ACC112 (cell line): ENCODE data around the gene NID2.

Source experiments
- H2AFZ ChIP-seq: fragments of 200-600 bp; sonication (generic); one replicate; pipeline ENCODE4 v1.6.0; 2017; ENCODE audit warnings: antibody characterized with exemption, low read length; ENCODE audit not compliant: unreplicated experiment
- H3K27ac ChIP-seq: fragments of 200-600 bp; sonication (generic); 2 replicates; pipeline ENCODE4 v1.5.1; 2014; ENCODE audit warnings: low read depth, mild to moderate bottlenecking, antibody characterized with exemption, low read length, moderate library complexity
- H3K27me3 ChIP-seq: fragments of 200-600 bp; sonication (generic); 2 replicates; pipeline ENCODE4 v1.6.1; 2014; ENCODE audit warnings: mild to moderate bottlenecking, antibody characterized with exemption, low read length, moderate library complexity, mixed read lengths; ENCODE audit not compliant: insufficient read depth
- H3K36me3 ChIP-seq: fragments of 200-600 bp; sonication (generic); 2 replicates; pipeline ENCODE4 v1.6.1; 2016; ENCODE audit warnings: mild to moderate bottlenecking, antibody characterized with exemption, low read length, moderate library complexity, mixed read lengths; ENCODE audit not compliant: insufficient read depth
- H3K4me1 ChIP-seq: fragments of 200-600 bp; sonication (generic); one replicate; pipeline ENCODE4 v1.6.1; 2016; ENCODE audit warnings: low read length, mixed read lengths; ENCODE audit not compliant: insufficient read depth, unreplicated experiment, control insufficient read depth
- H3K4me3 ChIP-seq: fragments of 200-600 bp; sonication (generic); 2 replicates; pipeline ENCODE4 v1.5.1; 2014; ENCODE audit warnings: mild to moderate bottlenecking, low read depth, low read length
- H3K79me2 ChIP-seq: fragments of 200-600 bp; sonication (generic); one replicate; pipeline ENCODE4 v1.6.0; 2016; ENCODE audit warnings: low read length; ENCODE audit not compliant: control insufficient read depth, unreplicated experiment, insufficient read depth

The NID2 gene

DNA sequence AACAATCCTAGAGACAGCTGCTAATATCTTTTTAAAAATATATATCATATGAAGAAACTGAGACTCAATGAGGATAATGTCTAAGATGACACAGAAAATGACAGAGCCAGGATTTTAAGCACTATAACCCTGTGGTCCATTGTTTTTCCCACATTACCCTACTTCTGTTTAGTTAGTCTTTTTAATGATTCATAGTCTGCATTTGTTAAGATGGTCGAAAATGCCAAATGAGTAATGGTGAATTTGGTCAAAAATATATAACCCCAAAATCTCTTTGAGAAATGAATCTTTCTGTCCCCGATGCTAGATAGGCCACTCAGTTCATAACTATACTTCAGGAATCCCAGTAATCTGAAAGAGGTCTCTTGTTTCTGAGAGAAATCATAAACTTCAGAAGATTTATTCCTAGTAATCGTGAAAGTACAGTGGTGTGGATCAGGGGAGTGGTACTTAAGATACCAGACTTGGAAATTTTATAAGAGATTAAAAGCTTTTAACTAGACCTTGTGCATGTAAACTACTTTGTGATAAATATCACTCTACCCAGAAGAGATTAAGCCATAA lies 68.8 kb downstream of the NID2 start:
- peaks cover 64% of the 10 kb centered on the region for H3K36me3 ChIP-seq
- peaks cover 37% of the 10 kb centered on the region for H3K79me2 ChIP-seq
- no peaks in the 10 kb centered on the region for H3K27me3 ChIP-seq
- H3K4me1 ChIP-seq, result peaks cover 71% of the 10 kb centered on the region
- H3K27ac ChIP-seq, result peak overlapping the region; percentile 98
- H3K4me3 ChIP-seq, result no peak overlapping the region
- no peak overlapping the region for H2AFZ ChIP-seq

- peak overlapping the region; percentile 98 for H3K27ac ChIP-seq
- peak overlapping the region; percentile 19; the same call in 1 of the 2 replicates for H3K4me3 ChIP-seq
- H2AFZ ChIP-seq, result no peak overlapping the region
- H3K79me2 ChIP-seq, result peaks cover 39% of the 10 kb centered on the region
- peaks cover 62% of the 10 kb centered on the region for H3K36me3 ChIP-seq
- H3K27me3 ChIP-seq, result no peaks in the 10 kb centered on the region
- H3K4me1 ChIP-seq, result peaks cover 61% of the 10 kb centered on the region
These were observed 69.8 kb downstream of the NID2 start for GRCh38 chr14:51999084-51999483.

DNA sequence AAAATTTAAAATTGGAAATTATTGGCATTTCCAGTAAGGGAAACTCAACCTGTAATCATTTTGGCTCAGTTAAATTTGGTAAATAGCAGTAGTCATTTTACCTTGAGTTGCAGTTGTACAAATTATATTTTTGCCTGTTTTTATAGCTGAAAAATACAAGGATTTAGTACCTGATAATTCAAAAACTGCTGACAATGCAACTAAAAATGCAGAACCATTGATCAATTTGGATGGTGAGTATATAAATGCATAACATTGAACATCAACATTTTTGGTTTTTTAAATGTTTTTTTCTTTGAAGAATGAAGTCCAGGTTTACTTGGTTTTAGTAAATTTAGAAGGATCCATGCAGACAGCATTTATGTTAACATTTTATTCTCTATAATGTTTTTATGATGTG lies 70.5 kb downstream of the NID2 start:
- peak overlapping the region; percentile 98 for H3K27ac ChIP-seq
- peaks cover 45% of the 10 kb centered on the region for H3K79me2 ChIP-seq
- H2AFZ ChIP-seq, result no peak overlapping the region
- H3K36me3 ChIP-seq, result peaks cover 65% of the 10 kb centered on the region
- H3K27me3 ChIP-seq, result no peaks in the 10 kb centered on the region
- H3K4me3 ChIP-seq, result 0 out of 2 replicates have a peak overlapping the region, but pooled peaks have one; percentile 19
- H3K4me1 ChIP-seq, result peaks cover 61% of the 10 kb centered on the region

DNA sequence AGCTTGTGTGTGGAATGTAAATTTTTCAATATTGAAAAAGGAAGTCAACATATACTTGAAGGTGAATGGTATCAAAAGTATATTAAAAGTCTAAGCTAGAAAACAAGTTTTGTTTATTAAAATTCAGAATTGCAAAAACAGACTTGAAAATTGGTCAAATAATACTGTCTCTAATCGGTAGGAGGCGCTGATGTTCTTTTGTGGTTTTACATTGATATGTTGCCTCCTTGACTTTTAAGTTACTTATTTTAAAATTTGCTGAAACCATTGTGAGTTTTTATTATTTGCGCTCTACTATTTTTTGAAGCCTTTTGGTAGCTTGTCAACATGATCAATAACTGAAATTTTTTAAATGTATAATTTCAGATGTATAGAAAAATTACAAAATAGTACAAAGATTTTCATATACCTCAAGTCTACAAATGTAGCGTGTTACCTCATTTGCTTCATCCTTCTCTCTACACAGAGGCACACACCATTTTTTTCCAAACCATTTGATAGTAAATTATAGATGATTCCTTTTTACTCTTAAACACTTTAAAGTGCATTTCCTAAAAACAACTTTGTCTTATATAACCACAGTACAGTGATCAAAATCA lies 72.6 kb downstream of the NID2 start:
- peaks cover 51% of the 10 kb centered on the region for H3K79me2 ChIP-seq
- H2AFZ ChIP-seq, result no peak overlapping the region
- H3K36me3 ChIP-seq, result peaks cover 60% of the 10 kb centered on the region
- H3K27ac ChIP-seq, result peak overlapping the region; percentile 98
- H3K4me1 ChIP-seq, result peaks cover 54% of the 10 kb centered on the region
- no peaks in the 10 kb centered on the region for H3K27me3 ChIP-seq
- no peak overlapping the region for H3K4me3 ChIP-seq

DNA sequence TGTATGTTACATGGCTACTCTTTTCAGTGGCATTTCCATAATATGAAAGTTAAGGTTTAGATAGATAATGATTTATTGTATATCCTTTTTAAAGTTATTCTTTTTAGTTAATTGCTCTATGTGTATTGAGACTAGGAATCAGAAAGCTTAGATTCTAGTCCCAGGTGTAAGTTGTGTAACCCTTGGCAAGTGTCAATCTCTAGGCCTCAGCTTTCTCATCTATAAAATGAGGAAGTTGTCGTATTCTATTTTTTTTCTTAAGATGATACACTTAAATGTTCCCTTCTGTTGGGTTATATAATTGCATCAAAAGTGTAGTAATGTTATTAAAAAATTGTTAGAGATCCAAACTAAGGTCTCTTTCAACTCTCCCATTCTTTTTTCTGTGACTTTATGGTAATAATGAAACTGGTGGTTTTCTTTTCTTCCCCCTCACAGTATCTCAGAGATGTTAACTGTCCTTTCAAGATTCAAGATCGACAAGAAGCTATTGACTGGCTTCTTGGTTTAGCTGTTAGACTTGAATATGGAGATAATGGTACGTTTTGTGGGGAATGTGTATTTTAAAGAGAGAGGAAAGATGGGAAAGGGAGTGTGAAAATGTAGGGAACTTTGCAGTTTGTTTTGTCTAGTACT lies 75.5 kb downstream of the NID2 start:
- Histone ChIP-seq H3K4me1 (peaks cover 41% of the 10 kb centered on the region), H3K4me3 (no peak overlapping the region; the same call in 1 of the 2 replicates), H3K36me3 (peaks cover 51% of the 10 kb centered on the region), H3K27ac (peak overlapping the region; percentile 37), H2AFZ (no peak overlapping the region), H3K79me2 (peaks cover 63% of the 10 kb centered on the region), H3K27me3 (no peaks in the 10 kb centered on the region)

DNA sequence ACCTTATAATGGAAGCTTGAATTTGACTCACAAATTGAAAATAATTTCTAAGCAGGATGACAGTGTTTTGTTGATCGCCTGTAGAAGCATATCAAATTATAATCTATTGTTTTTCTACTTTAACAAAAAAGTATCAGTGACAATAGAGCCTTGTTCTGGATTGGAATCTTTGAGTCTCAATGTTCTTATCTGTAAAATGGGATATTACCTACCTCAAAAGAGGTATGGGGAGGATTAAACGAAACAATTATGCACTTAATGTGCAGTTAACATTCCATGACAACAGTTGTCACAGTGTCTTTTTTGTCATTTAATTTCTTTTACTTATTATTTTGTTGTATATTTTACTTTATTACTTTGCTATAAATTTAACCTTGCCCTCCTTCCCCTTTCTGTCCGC lies 78.4 kb downstream of the NID2 start:
- Histone ChIP-seq H3K36me3 (peaks cover 33% of the 10 kb centered on the region), H3K4me3 (peak overlapping the region; percentile 82), H3K27me3 (no peaks in the 10 kb centered on the region), H3K4me1 (peaks cover 30% of the 10 kb centered on the region), H3K79me2 (peaks cover 47% of the 10 kb centered on the region), H3K27ac (no peak overlapping the region), H2AFZ (no peak overlapping the region)

GRCh38 chr14:51989293-51990234 lies 79.3 kb downstream of the NID2 start, which contains the start of gene RTRAF:
Gene RTRAF (plus strand): TSS chr14:51989546. CDS start chr14:51989640, 94 bp downstream.
- Histone ChIP-seq H2AFZ (peak within 1 kb of the TSS; percentile 91), H3K27ac (peak within 1 kb of the TSS; percentile 53; the same call in 1 of the 2 replicates), H3K36me3 (peaks cover 25% of the 10 kb centered on the region), H3K27me3 (no peaks in the 10 kb centered on the region; the same call in 1 of the 2 replicates), H3K4me1 (peaks cover 30% of the 10 kb centered on the region), H3K79me2 (peaks cover 43% of the 10 kb centered on the region), H3K4me3 (peak within 1 kb of the TSS; percentile 82)

DNA sequence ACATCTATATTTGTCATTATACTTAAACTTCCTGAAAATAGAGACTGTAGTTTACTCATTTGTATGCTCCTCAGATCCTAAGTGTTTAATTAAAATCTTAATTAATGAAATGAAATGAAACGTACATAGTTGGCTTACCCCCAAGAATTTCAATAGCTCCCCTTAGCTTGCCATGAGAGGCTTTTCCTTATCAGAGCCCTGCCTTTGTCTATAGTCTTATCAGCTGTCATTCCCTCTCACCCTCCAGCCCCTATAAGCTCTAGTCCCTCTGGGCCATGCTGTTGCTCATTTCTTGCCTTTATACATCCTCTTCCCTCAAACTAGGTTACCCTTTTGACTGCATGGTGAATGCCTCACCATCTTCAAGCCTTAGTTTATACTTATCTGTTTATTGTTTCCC lies 80.6 kb downstream of the NID2 start:
- H3K27ac ChIP-seq, result no peak overlapping the region
- peaks cover 22% of the 10 kb centered on the region for H3K4me1 ChIP-seq
- H2AFZ ChIP-seq, result peak overlapping the region; percentile 91
- H3K79me2 ChIP-seq, result peaks cover 35% of the 10 kb centered on the region
- no peaks in the 10 kb centered on the region; the same call in 1 of the 2 replicates for H3K27me3 ChIP-seq
- H3K36me3 ChIP-seq, result peaks cover 15% of the 10 kb centered on the region
- H3K4me3 ChIP-seq, result peak overlapping the region; percentile 82; the same call in 1 of the 2 replicates

- Histone ChIP-seq H3K27me3 (no peaks in the 10 kb centered on the region; the same call in 1 of the 2 replicates), H3K79me2 (no peaks in the 10 kb centered on the region), H3K36me3 (no peaks in the 10 kb centered on the region)
These were observed 87.5 kb downstream of the NID2 start for GRCh38 chr14:51981218-51981854.

More at GRCh38 chr14:51981218-51981854, 87.5 kb downstream of the NID2 start:
- H2AFZ ChIP-seq, result no peak overlapping the region
- peaks cover 4% of the 10 kb centered on the region for H3K4me1 ChIP-seq
- no peak overlapping the region for H3K4me3 ChIP-seq
- no peak overlapping the region for H3K27ac ChIP-seq
